Mesendoderm (in vitro differentiated cells): ENCODE measurements around the gene SEMA3E.

Source experiments
- DNase-seq: peaks from one replicate; pipeline ENCODE4 v3.0.0; 2013
- H2AK5ac ChIP-seq: 2 replicates; pipeline ENCODE4 v1.6.1; 2013; ENCODE audit warnings: low read length, inconsistent platforms
- H2BK120ac ChIP-seq: 2 replicates; pipeline ENCODE4 v1.6.1; 2013; ENCODE audit warnings: low read depth, mild to moderate bottlenecking, low read length, moderate library complexity, mixed read lengths
- H2BK15ac ChIP-seq: replicated peaks from 2 replicates; pipeline ENCODE4 v1.6.1; 2013; ENCODE audit warnings: low read depth, mild to moderate bottlenecking, moderate library complexity
- H2BK5ac ChIP-seq: 2 replicates; pipeline ENCODE4 v1.6.1; 2013; ENCODE audit warnings: low read length, inconsistent platforms
- H3K18ac ChIP-seq: 2 replicates; pipeline ENCODE4 v1.6.1; 2013; ENCODE audit warnings: mild to moderate bottlenecking, low read length, mixed read lengths
- H3K23ac ChIP-seq: one replicate; pipeline ENCODE4 v1.6.1; 2013; ENCODE audit warnings: low read length
- H3K27ac ChIP-seq: 2 replicates; pipeline ENCODE4 v1.5.1; 2013; ENCODE audit warnings: low read depth, mild to moderate bottlenecking, inconsistent platforms, low read length, moderate library complexity
- H3K27me3 ChIP-seq: 2 replicates; pipeline ENCODE4 v1.6.1; 2013; ENCODE audit warnings: low read length, control low read depth, mild to moderate bottlenecking, inconsistent platforms; ENCODE audit not compliant: insufficient read depth, poor library complexity
- H3K36me3 ChIP-seq: 2 replicates; pipeline ENCODE4 v1.6.1; 2013; ENCODE audit warnings: low read length, inconsistent platforms; ENCODE audit not compliant: control insufficient read depth, insufficient read depth
- H3K4ac ChIP-seq: one replicate; pipeline ENCODE4 v1.6.1; 2013; ENCODE audit warnings: low read depth, mild to moderate bottlenecking, low read length, moderate library complexity
- H3K4me1 ChIP-seq: 2 replicates; pipeline ENCODE4 v1.6.1; 2013; ENCODE audit warnings: low read depth, low read length, inconsistent platforms; ENCODE audit not compliant: control insufficient read depth
- H3K4me2 ChIP-seq: 2 replicates; pipeline ENCODE4 v1.6.1; 2013; ENCODE audit warnings: low read length
- H3K4me3 ChIP-seq: 2 replicates; pipeline ENCODE4 v1.5.1; 2013; ENCODE audit warnings: mild to moderate bottlenecking, low read length
- H3K56ac ChIP-seq: one replicate; pipeline ENCODE4 v1.6.1; 2013; ENCODE audit warnings: low read length
- H3K79me1 ChIP-seq: 2 replicates; pipeline ENCODE4 v1.6.1; 2013; ENCODE audit warnings: low read length, inconsistent platforms
- H3K79me2 ChIP-seq: 2 replicates; pipeline ENCODE4 v1.6.1; 2013; ENCODE audit warnings: mild to moderate bottlenecking, low read length; ENCODE audit not compliant: control insufficient read depth, insufficient read depth
- H3K9ac ChIP-seq: 2 replicates; pipeline ENCODE4 v1.6.1; 2013; ENCODE audit warnings: low read length, inconsistent platforms
- H4K5ac ChIP-seq: one replicate; pipeline ENCODE4 v1.6.1; 2013; ENCODE audit warnings: low read length
- H4K8ac ChIP-seq: one replicate; pipeline ENCODE4 v1.6.1; 2013; ENCODE audit warnings: low read depth, mild to moderate bottlenecking, control low read depth, low read length, moderate library complexity
- WGBS: extraction: QIAGEN DNeasy Blood & Tissue Kit; methylation state at CpG from one replicate; pipeline ENCODE4 v1.1.7; 2013; ENCODE audit warnings: low lambda C conversion rate, missing lambda C conversion rate; ENCODE audit not compliant: insufficient coverage; ENCODE audit errors: extremely low coverage; 5-methylcytosine and 5-hydroxymethylcytosine counted together

SEMA3E gene

DNA sequence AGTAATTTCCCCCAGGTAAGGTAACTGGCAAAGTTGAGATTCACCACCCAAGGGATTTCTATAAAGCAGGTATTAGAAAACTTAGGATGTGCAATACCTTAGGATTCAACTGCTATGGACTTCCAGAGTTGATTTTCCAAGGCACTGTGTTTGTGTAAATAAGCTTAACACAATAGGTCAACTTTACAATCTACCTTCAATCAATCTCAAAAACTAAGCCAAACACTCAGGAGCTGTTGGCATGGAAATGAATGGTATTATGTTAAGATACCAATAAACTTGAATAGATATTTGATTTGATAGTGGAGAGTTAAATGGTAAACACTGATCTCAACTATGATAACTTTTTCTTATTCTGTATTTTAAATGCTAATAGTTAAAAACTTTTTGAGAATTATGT is 762 bp upstream of the SEMA3E start:
- Histone ChIP-seq H3K4me1 (no peaks in the 10 kb centered on the region), H3K79me1 (no peaks in the 10 kb centered on the region), H3K27me3 (no peaks in the 10 kb centered on the region), H3K36me3 (no peaks in the 10 kb centered on the region), H3K23ac (no peak overlapping the region), H3K4me3 (no peak overlapping the region), H3K4ac (no peak overlapping the region), H2BK5ac (no peak overlapping the region), H3K4me2 (no peak overlapping the region), H3K56ac (no peak overlapping the region), H2BK15ac (no peak overlapping the region), H3K18ac (no peak overlapping the region), H3K27ac (no peak overlapping the region), H3K79me2 (peaks cover 2% of the 10 kb centered on the region), H2AK5ac (no peak overlapping the region), H2BK120ac (no peak overlapping the region), H3K9ac (no peak overlapping the region), H4K5ac (no peak overlapping the region), H4K8ac (no peak overlapping the region)
- DNase-seq, result no peak

DNA sequence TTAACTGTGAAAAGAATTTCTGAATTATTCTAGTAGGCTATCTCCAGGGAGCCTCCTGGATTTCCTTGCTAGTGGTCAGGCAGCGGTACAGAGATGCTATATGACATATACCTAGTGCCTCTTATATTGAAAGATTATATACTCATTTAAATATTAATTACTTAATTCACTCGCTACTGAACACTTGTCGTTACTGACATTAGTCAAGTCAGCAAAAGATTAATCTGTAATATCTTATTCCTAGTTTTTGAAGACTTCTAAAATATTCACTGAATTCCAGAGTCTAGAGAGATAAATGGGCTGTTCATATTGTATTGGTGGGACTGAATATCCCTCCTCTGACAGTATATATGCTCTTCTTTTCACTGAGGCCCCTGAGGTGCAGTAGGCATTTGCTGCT is 2.9 kb downstream of the SEMA3E start:
- H3K4me3 ChIP-seq, result no peak overlapping the region
- H3K4me2 ChIP-seq, result no peak overlapping the region
- no peak overlapping the region for H4K8ac ChIP-seq
- no peak for DNase-seq
- no peak overlapping the region for H3K56ac ChIP-seq
- no peaks in the 10 kb centered on the region for H3K36me3 ChIP-seq
- no peak overlapping the region for H2BK5ac ChIP-seq
- no peak overlapping the region for H4K5ac ChIP-seq
- no peak overlapping the region for H2AK5ac ChIP-seq
- no peak overlapping the region for H3K9ac ChIP-seq
- H3K27ac ChIP-seq, result no peak overlapping the region
- WGBS, result no CpG with 5 or more reads among the region's 3 CpGs
- H2BK120ac ChIP-seq, result no peak overlapping the region
- H3K18ac ChIP-seq, result no peak overlapping the region
- peaks cover 2% of the 10 kb centered on the region for H3K79me2 ChIP-seq
- H3K27me3 ChIP-seq, result no peaks in the 10 kb centered on the region
- no peaks in the 10 kb centered on the region for H3K79me1 ChIP-seq
- no peak overlapping the region for H3K23ac ChIP-seq
- no peak overlapping the region for H3K4ac ChIP-seq
- peaks cover 6% of the 10 kb centered on the region for H3K4me1 ChIP-seq
- H2BK15ac ChIP-seq, result no peak overlapping the region

DNA sequence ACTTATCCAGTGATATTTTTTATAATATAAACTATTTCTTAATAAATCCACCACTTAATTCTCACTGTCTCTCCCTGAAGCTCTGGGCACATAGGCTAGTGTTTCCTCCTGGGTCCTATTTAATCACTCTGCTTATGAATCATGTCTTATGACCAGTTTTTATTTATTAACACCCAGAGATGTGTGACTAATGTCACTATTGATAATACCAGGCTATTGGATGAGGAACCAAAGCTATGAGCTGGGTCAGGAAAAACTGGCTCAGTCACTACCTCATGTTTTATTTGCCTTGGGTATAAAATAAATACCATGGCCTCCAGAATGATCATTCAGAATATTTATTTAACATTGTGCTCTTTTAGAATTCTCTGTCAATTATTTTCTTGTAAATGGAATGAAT is 5.2 kb downstream of the SEMA3E start:
- H3K27ac ChIP-seq, result no peak overlapping the region
- H2AK5ac ChIP-seq, result no peak overlapping the region
- DNase-seq, result no peak
- no peak overlapping the region for H4K8ac ChIP-seq
- H3K23ac ChIP-seq, result no peak overlapping the region
- H2BK120ac ChIP-seq, result no peak overlapping the region
- peaks cover 7% of the 10 kb centered on the region for H3K4me1 ChIP-seq
- H3K4me2 ChIP-seq, result no peak overlapping the region
- no peak overlapping the region for H3K9ac ChIP-seq
- H2BK5ac ChIP-seq, result no peak overlapping the region
- no peak overlapping the region for H3K18ac ChIP-seq
- H3K4ac ChIP-seq, result no peak overlapping the region
- no peaks in the 10 kb centered on the region for H3K27me3 ChIP-seq
- no peak overlapping the region for H4K5ac ChIP-seq
- H3K79me1 ChIP-seq, result no peaks in the 10 kb centered on the region
- H3K36me3 ChIP-seq, result no peaks in the 10 kb centered on the region
- no peak overlapping the region for H3K56ac ChIP-seq
- H3K4me3 ChIP-seq, result no peak overlapping the region
- H3K79me2 ChIP-seq, result peaks cover 2% of the 10 kb centered on the region
- H2BK15ac ChIP-seq, result peak overlapping the region; percentile 92

DNA sequence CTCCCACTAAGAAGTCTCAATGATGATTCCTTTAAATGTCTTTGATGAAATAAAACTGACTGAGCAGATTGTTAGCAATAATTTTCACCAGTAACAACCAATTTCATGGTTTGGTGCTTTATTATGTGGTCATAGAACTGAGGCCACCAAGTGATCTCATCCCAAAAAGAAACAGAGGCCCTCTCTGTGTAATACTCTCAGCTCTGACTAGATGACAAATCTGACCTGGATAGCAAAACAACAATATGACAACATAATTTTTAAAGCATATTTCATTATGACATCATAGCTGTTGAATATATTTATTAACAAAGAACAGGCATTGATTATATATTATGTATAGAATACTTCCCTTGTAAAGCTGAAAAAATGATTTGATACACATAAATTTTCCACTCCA is 5.9 kb downstream of the SEMA3E start:
- Histone ChIP-seq H3K36me3 (no peaks in the 10 kb centered on the region), H3K56ac (no peak overlapping the region), H3K79me1 (no peaks in the 10 kb centered on the region), H3K9ac (no peak overlapping the region), H2BK15ac (no peak overlapping the region), H4K5ac (no peak overlapping the region), H2BK120ac (no peak overlapping the region), H3K23ac (no peak overlapping the region), H4K8ac (no peak overlapping the region), H3K4me3 (no peak overlapping the region), H3K79me2 (peaks cover 2% of the 10 kb centered on the region), H3K4me2 (no peak overlapping the region), H3K27ac (no peak overlapping the region), H2AK5ac (no peak overlapping the region), H3K18ac (no peak overlapping the region), H3K4ac (no peak overlapping the region), H2BK5ac (no peak overlapping the region), H3K4me1 (peaks cover 7% of the 10 kb centered on the region), H3K27me3 (no peaks in the 10 kb centered on the region)
- no peak for DNase-seq

DNA sequence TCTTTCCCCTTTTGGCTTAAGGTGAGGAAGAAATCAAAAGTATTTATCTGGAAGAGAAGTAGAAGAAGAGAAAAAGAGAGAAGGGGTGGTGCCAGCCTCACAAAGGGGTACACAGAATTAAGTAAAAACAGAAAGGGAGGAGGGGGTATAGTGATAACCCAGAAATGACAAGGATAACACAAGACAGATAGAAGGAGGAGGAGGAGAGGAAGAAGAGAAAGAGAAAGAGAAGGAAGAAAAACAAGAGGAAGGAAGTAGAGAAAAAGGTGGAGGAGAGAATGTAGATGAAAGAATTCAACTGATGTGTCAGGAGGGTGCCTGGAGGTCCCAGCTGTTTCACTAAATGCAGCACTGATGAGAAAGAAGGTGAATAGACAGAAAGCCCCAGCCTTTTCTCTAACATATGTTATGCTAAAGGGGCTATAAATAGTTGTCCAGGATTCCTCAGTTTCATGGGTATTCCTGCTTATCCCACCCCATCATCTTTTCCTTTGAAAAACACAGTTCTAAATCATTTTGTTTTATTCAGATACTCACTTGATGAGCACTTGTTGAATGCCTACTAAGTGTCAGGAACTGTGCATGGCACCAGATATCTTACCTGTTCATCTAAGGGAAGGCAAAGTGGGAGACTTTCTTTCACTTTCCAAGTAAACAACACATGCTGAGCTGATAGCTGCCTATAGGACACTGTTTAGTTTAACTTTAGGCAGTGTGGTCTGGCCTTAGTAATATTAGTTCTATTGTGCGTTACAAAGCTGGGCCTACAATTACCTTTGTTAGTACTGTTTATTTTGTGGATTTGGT is 8.0 kb downstream of the SEMA3E start:
- Histone ChIP-seq H3K4me1 (peaks cover 7% of the 10 kb centered on the region), H3K27me3 (no peaks in the 10 kb centered on the region), H3K79me1 (no peaks in the 10 kb centered on the region), H2BK120ac (no peak overlapping the region), H3K9ac (no peak overlapping the region), H3K4me2 (no peak overlapping the region), H2BK5ac (no peak overlapping the region), H3K36me3 (no peaks in the 10 kb centered on the region), H2AK5ac (no peak overlapping the region), H3K56ac (no peak overlapping the region), H2BK15ac (no peak overlapping the region), H4K8ac (no peak overlapping the region), H3K4me3 (no peak overlapping the region), H3K23ac (no peak overlapping the region), H3K4ac (no peak overlapping the region), H4K5ac (no peak overlapping the region), H3K79me2 (no peaks in the 10 kb centered on the region), H3K18ac (no peak overlapping the region), H3K27ac (no peak overlapping the region)
- no CpG with 5 or more reads among the region's 1 CpG for WGBS
- peak; percentile 55 for DNase-seq

DNA sequence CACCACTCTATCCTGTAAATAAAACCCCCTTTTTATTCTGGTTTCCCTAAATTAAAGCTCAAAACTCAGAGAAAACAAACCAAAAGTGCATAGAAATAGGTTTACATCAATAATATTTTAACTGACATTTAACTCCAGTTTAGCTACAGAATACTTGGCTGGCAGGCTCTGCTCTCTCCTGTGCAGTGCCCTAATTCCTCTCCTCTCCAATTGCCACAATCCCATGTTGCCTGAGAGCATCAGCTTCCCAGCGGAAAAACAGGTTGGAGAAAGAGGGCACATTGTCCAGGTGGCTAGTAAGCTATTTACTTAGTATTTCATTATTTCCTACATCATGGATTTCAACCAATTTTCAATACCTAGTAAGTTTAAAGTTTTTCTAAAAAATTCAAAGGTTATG is 8.7 kb downstream of the SEMA3E start:
- no peak overlapping the region for H4K5ac ChIP-seq
- no peak overlapping the region for H2AK5ac ChIP-seq
- H3K4me2 ChIP-seq, result no peak overlapping the region
- no peak overlapping the region for H2BK15ac ChIP-seq
- no peak overlapping the region for H4K8ac ChIP-seq
- H3K23ac ChIP-seq, result no peak overlapping the region
- H3K27me3 ChIP-seq, result no peaks in the 10 kb centered on the region
- no peaks in the 10 kb centered on the region for H3K79me1 ChIP-seq
- no peak overlapping the region for H2BK120ac ChIP-seq
- no peak for DNase-seq
- H3K27ac ChIP-seq, result no peak overlapping the region
- no peak overlapping the region for H3K9ac ChIP-seq
- no CpG with 5 or more reads among the region's 1 CpG for WGBS
- no peak overlapping the region for H3K56ac ChIP-seq
- H2BK5ac ChIP-seq, result no peak overlapping the region
- H3K4ac ChIP-seq, result no peak overlapping the region
- no peaks in the 10 kb centered on the region for H3K79me2 ChIP-seq
- no peaks in the 10 kb centered on the region for H3K36me3 ChIP-seq
- no peak overlapping the region for H3K18ac ChIP-seq
- no peak overlapping the region for H3K4me3 ChIP-seq
- peaks cover 7% of the 10 kb centered on the region for H3K4me1 ChIP-seq
